ENCODE results near the gene KDM4D.

DNA sequence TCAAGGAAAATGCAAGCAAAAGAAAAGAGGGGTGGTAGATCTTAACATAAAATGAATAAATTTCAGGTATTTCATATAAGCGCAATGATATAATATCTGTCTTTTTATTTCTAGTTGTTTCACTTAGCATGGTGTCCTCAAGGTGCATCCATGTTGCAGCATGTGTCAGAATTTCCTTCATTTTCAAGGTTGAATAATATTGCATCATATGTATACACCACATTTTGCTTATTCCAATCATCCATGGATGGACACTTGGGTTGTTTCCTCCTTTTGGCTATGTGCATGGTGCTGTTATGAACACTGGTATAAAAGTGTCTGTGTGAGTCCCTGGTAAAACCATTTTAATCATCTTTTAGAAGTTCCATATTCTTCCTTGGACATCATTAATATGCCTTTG, 68.7 kb downstream of the KDM4D start:
- TF ChIP-seq, protein P1, sequence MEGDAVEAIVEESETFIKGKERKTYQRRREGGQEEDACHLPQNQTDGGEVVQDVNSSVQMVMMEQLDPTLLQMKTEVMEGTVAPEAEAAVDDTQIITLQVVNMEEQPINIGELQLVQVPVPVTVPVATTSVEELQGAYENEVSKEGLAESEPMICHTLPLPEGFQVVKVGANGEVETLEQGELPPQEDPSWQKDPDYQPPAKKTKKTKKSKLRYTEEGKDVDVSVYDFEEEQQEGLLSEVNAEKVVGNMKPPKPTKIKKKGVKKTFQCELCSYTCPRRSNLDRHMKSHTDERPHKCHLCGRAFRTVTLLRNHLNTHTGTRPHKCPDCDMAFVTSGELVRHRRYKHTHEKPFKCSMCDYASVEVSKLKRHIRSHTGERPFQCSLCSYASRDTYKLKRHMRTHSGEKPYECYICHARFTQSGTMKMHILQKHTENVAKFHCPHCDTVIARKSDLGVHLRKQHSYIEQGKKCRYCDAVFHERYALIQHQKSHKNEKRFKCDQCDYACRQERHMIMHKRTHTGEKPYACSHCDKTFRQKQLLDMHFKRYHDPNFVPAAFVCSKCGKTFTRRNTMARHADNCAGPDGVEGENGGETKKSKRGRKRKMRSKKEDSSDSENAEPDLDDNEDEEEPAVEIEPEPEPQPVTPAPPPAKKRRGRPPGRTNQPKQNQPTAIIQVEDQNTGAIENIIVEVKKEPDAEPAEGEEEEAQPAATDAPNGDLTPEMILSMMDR (IDR thresholded peaks at IDR 0.05) = no peak
- TF ChIP-seq EZH2 (IDR thresholded peaks at IDR 0.05) (no peak), EZH2phosphoT487 (IDR thresholded peaks at IDR 0.05) (no peak)
